ENCODE measurements around the gene LRSAM1. TPM values are rescaled to one million over a fixed set of nuclear protein-coding genes. Genes with fewer than 3 reads are reported as not detected.
A peak's percentile ranks its signal among the peaks of the same experiment; 100 is the strongest.

The LRSAM1 gene
- total RNA-seq, 1 donor: 12.3 TPM

GRCh38 chr9:127539982-127540663 lies 88.8 kb downstream of the LRSAM1 start:
- H3K4me1 ChIP-seq (ENCODE audit: insufficient read depth, low read length): peaks cover 92% of the 10 kb centered on the region
- H3K79me2 ChIP-seq (ENCODE audit: insufficient read depth, low read length): peaks cover 93% of the 10 kb centered on the region
- no peak overlapping the region for H2AFZ ChIP-seq (ENCODE audit: low read length)
- no peak for TF ChIP-seq CTCF (IDR thresholded peaks at IDR 0.05; ENCODE audit: extremely low read depth, low read depth, low read length)
- H4K20me1 ChIP-seq (ENCODE audit: insufficient read depth, low read length): peaks cover 54% of the 10 kb centered on the region
- peak; percentile 54 for DNase-seq (ENCODE audit: insufficient read length, low spot score, missing footprints)
- no peaks in the 10 kb centered on the region for H3K9me3 ChIP-seq (ENCODE audit: low read depth, low read length)
- peak overlapping the region; percentile 57 for H3K4me2 ChIP-seq (ENCODE audit: insufficient read depth, low read length)
- no peak overlapping the region for H3K4me3 ChIP-seq (ENCODE audit: insufficient read depth, low read length)
- H3K27ac ChIP-seq (ENCODE audit: low read depth, low read length): peak overlapping the region; percentile 92
- H3K27me3 ChIP-seq (ENCODE audit: insufficient read depth, low read length): no peaks in the 10 kb centered on the region
- H3K36me3 ChIP-seq (ENCODE audit: insufficient read depth, low read length): peaks cover 27% of the 10 kb centered on the region

- no peaks in the 10 kb centered on the region for H3K27me3 ChIP-seq (ENCODE audit: insufficient read depth, low read length)
- H4K20me1 ChIP-seq (ENCODE audit: insufficient read depth, low read length): peaks cover 53% of the 10 kb centered on the region
- TF ChIP-seq CTCF (IDR thresholded peaks at IDR 0.05; ENCODE audit: extremely low read depth, low read depth, low read length): peak; percentile 17
- peaks cover 93% of the 10 kb centered on the region for H3K79me2 ChIP-seq (ENCODE audit: insufficient read depth, low read length)
- peaks cover 22% of the 10 kb centered on the region for H3K36me3 ChIP-seq (ENCODE audit: insufficient read depth, low read length)
- peak overlapping the region; percentile 92 for H3K27ac ChIP-seq (ENCODE audit: low read depth, low read length)
- peaks cover 92% of the 10 kb centered on the region for H3K4me1 ChIP-seq (ENCODE audit: insufficient read depth, low read length)
- H3K9me3 ChIP-seq (ENCODE audit: low read depth, low read length): no peaks in the 10 kb centered on the region
- H3K4me2 ChIP-seq (ENCODE audit: insufficient read depth, low read length): peak overlapping the region; percentile 18
- peak; percentile 62 for DNase-seq (ENCODE audit: insufficient read length, low spot score, missing footprints)
- H3K4me3 ChIP-seq (ENCODE audit: insufficient read depth, low read length): no peak overlapping the region
- no peak overlapping the region for H2AFZ ChIP-seq (ENCODE audit: low read length)
Observed at GRCh38 chr9:127540664-127541041, 89.3 kb downstream of the LRSAM1 start.

GRCh38 chr9:127541176-127541575 lies 89.9 kb downstream of the LRSAM1 start:
- Histone ChIP-seq H3K4me2 (ENCODE audit: insufficient read depth, low read length) (peak overlapping the region; percentile 18), H3K4me1 (ENCODE audit: insufficient read depth, low read length) (peaks cover 93% of the 10 kb centered on the region), H4K20me1 (ENCODE audit: insufficient read depth, low read length) (peaks cover 57% of the 10 kb centered on the region), H3K36me3 (ENCODE audit: insufficient read depth, low read length) (peaks cover 20% of the 10 kb centered on the region), H2AFZ (ENCODE audit: low read length) (no peak overlapping the region), H3K27me3 (ENCODE audit: insufficient read depth, low read length) (no peaks in the 10 kb centered on the region), H3K79me2 (ENCODE audit: insufficient read depth, low read length) (peaks cover 93% of the 10 kb centered on the region), H3K27ac (ENCODE audit: low read depth, low read length) (peak overlapping the region; percentile 92), H3K9me3 (ENCODE audit: low read depth, low read length) (no peaks in the 10 kb centered on the region), H3K4me3 (ENCODE audit: insufficient read depth, low read length) (no peak overlapping the region)
- DNase-seq (ENCODE audit: insufficient read length, low spot score, missing footprints): no peak
- TF ChIP-seq CTCF (IDR thresholded peaks at IDR 0.05; ENCODE audit: extremely low read depth, low read depth, low read length): no peak

- peaks cover 60% of the 10 kb centered on the region for H4K20me1 ChIP-seq (ENCODE audit: insufficient read depth, low read length)
- TF ChIP-seq CTCF (IDR thresholded peaks at IDR 0.05; ENCODE audit: extremely low read depth, low read depth, low read length): no peak
- no peaks in the 10 kb centered on the region for H3K27me3 ChIP-seq (ENCODE audit: insufficient read depth, low read length)
- no peaks in the 10 kb centered on the region for H3K9me3 ChIP-seq (ENCODE audit: low read depth, low read length)
- H3K4me3 ChIP-seq (ENCODE audit: insufficient read depth, low read length): no peak overlapping the region
- peaks cover 93% of the 10 kb centered on the region for H3K79me2 ChIP-seq (ENCODE audit: insufficient read depth, low read length)
- peak overlapping the region; percentile 55 for H3K4me2 ChIP-seq (ENCODE audit: insufficient read depth, low read length)
- H3K36me3 ChIP-seq (ENCODE audit: insufficient read depth, low read length): peaks cover 13% of the 10 kb centered on the region
- DNase-seq (ENCODE audit: insufficient read length, low spot score, missing footprints): peak; percentile 98
- H2AFZ ChIP-seq (ENCODE audit: low read length): no peak overlapping the region
- H3K4me1 ChIP-seq (ENCODE audit: insufficient read depth, low read length): peaks cover 93% of the 10 kb centered on the region
- H3K27ac ChIP-seq (ENCODE audit: low read depth, low read length): peak overlapping the region; percentile 92
Observed at GRCh38 chr9:127541865-127542264, 90.6 kb downstream of the LRSAM1 start.

Data from osteoblast (primary cell).